H9 (cell line): Measurements from ENCODE around the gene REG3G. TPM values are rescaled to one million over a fixed set of nuclear protein-coding genes. Genes with fewer than 3 reads are reported as not detected.

ENCODE experiments used
- DNase-seq: peaks from one replicate; pipeline ENCODE4 v3.0.0-alpha.2; 2017
- H2AFZ ChIP-seq: one replicate; pipeline ENCODE4 v1.6.1; 2013; ENCODE audit warnings: mild to moderate bottlenecking, low read length, control low read depth, moderate library complexity
- H2AK5ac ChIP-seq: 2 replicates; pipeline ENCODE4 v1.6.1; 2013; ENCODE audit warnings: low read length, control low read depth, mixed read lengths; ENCODE audit not compliant: insufficient read length
- H2BK120ac ChIP-seq: one replicate; pipeline ENCODE4 v1.6.1; 2013; ENCODE audit warnings: low read depth, mild to moderate bottlenecking, low read length, control low read depth, inconsistent platforms; ENCODE audit not compliant: poor library complexity, severe bottlenecking
- H2BK12ac ChIP-seq: 2 replicates; pipeline ENCODE4 v1.6.1; 2013; ENCODE audit warnings: low read length, control low read depth, mixed read lengths, low read depth; ENCODE audit not compliant: insufficient read length
- H2BK15ac ChIP-seq: 2 replicates; pipeline ENCODE4 v1.6.1; 2013; ENCODE audit warnings: low read depth, low read length, control low read depth
- H2BK20ac ChIP-seq: one replicate; pipeline ENCODE4 v1.6.1; 2013; ENCODE audit warnings: low read depth, mild to moderate bottlenecking, low read length, control low read depth, inconsistent platforms; ENCODE audit not compliant: poor library complexity, severe bottlenecking
- H2BK5ac ChIP-seq: 2 replicates; pipeline ENCODE4 v1.6.1; 2013; ENCODE audit warnings: low read length, control low read depth, mixed read lengths; ENCODE audit not compliant: insufficient read length
- H3K14ac ChIP-seq: 2 replicates; pipeline ENCODE4 v1.6.1; 2013; ENCODE audit warnings: low read length, control low read depth; ENCODE audit not compliant: insufficient read depth
- H3K18ac ChIP-seq: 2 replicates; pipeline ENCODE4 v1.6.1; 2013; ENCODE audit warnings: low read depth, mild to moderate bottlenecking, mixed read lengths, low read length, control low read depth; ENCODE audit not compliant: insufficient read length
- H3K23ac ChIP-seq: 2 replicates; pipeline ENCODE4 v1.6.1; 2013; ENCODE audit warnings: low read length, control low read depth, mixed read lengths, low read depth; ENCODE audit not compliant: insufficient read length
- H3K23me2 ChIP-seq: 2 replicates; pipeline ENCODE4 v1.6.1; 2013; ENCODE audit warnings: low read depth, mild to moderate bottlenecking, mixed read lengths, low read length, control low read depth; ENCODE audit not compliant: insufficient read length, poor library complexity, severe bottlenecking
- H3K27ac ChIP-seq: 2 replicates; pipeline ENCODE4 v1.5.1; 2013; ENCODE audit warnings: low read length, control low read depth, mixed read lengths, low read depth; ENCODE audit not compliant: insufficient read length
- H3K27me3 ChIP-seq: 2 replicates; pipeline ENCODE4 v1.6.1; 2013; ENCODE audit warnings: low read length, control low read depth, inconsistent platforms; ENCODE audit not compliant: insufficient read depth
- H3K4ac ChIP-seq: 2 replicates; pipeline ENCODE4 v1.6.1; 2013; ENCODE audit warnings: low read depth, mild to moderate bottlenecking, control low read depth, inconsistent platforms, low read length, moderate library complexity
- H3K4me1 ChIP-seq: 2 replicates; pipeline ENCODE4 v1.6.1; 2013; ENCODE audit warnings: low read length, control low read depth, inconsistent platforms; ENCODE audit not compliant: insufficient read depth
- H3K4me2 ChIP-seq: 2 replicates; pipeline ENCODE4 v1.6.1; 2013; ENCODE audit warnings: low read length, control low read depth, mixed read lengths; ENCODE audit not compliant: insufficient read length, insufficient read depth
- H3K56ac ChIP-seq: 2 replicates; pipeline ENCODE4 v1.6.1; 2013; ENCODE audit warnings: low read depth, mild to moderate bottlenecking, mixed read lengths, low read length, control low read depth; ENCODE audit not compliant: insufficient read length
- H3K79me1 ChIP-seq: 2 replicates; pipeline ENCODE4 v1.6.1; 2013; ENCODE audit warnings: low read depth, mild to moderate bottlenecking, moderate library complexity, low read length, control low read depth, inconsistent platforms; ENCODE audit not compliant: insufficient read depth, poor library complexity, severe bottlenecking
- H3K79me2 ChIP-seq: 2 replicates; pipeline ENCODE4 v1.6.1; 2013; ENCODE audit warnings: low read length, control low read depth, inconsistent platforms; ENCODE audit not compliant: insufficient read depth
- H3K9ac ChIP-seq: 2 replicates; pipeline ENCODE4 v1.6.1; 2013; ENCODE audit warnings: low read length, control low read depth, mixed read lengths; ENCODE audit not compliant: insufficient read length; ENCODE audit errors: extremely low read depth
- H3K9me3 ChIP-seq: one replicate; pipeline ENCODE4 v1.6.1; 2013; ENCODE audit warnings: low read depth, low read length, inconsistent platforms; ENCODE audit not compliant: control insufficient read depth
- H3T11ph ChIP-seq: one replicate; pipeline ENCODE4 v1.6.1; 2013; ENCODE audit warnings: mild to moderate bottlenecking, low read length, control low read depth, inconsistent platforms
- H4K20me1 ChIP-seq: one replicate; pipeline ENCODE4 v1.6.1; 2013; ENCODE audit not compliant: control insufficient read depth, insufficient read length, insufficient read depth
- H4K5ac ChIP-seq: 2 replicates; pipeline ENCODE4 v1.6.1; 2013; ENCODE audit warnings: low read depth, mild to moderate bottlenecking, mixed read lengths, low read length, control low read depth; ENCODE audit not compliant: insufficient read length
- H4K8ac ChIP-seq: replicated peaks from 2 replicates; pipeline ENCODE4 v1.6.1; 2013; ENCODE audit warnings: low read length, control low read depth, mixed read lengths, low read depth; ENCODE audit not compliant: insufficient read length
- H4K91ac ChIP-seq: 2 replicates; pipeline ENCODE4 v1.6.1; 2013; ENCODE audit warnings: low read depth, mild to moderate bottlenecking, moderate library complexity, mixed read lengths, low read length, control low read depth; ENCODE audit not compliant: insufficient read length
- H3K27ac Mint-ChIP-seq, 3 experiments: 2 replicates in 2 of 3; 3 replicates in 1 of 3; pipeline ENCODE4 v1.8.0; 2020 to 2021; ENCODE audit warnings: mixed read lengths in 3 of 3, mild to moderate bottlenecking in 1 of 3, moderate library complexity in 1 of 3
- H3K27me3 Mint-ChIP-seq: 2 replicates; pipeline ENCODE4 v1.8.0; 2021; ENCODE audit warnings: low read depth, mild to moderate bottlenecking, moderate library complexity, mixed read lengths
- H3K36me3 Mint-ChIP-seq, 3 experiments: 2 replicates in 2 of 3; 3 replicates in 1 of 3; pipeline ENCODE4 v1.8.0; 2020 to 2021; ENCODE audit warnings: low read depth in 3 of 3, mixed read lengths in 3 of 3; ENCODE audit not compliant: insufficient read depth in 1 of 3
- H3K4me1 Mint-ChIP-seq, 2 experiments: 2 replicates each; pipeline ENCODE4 v1.8.0; 2020; ENCODE audit warnings: mixed read lengths in 2 of 2
- H3K4me3 Mint-ChIP-seq, 2 experiments: 2 replicates in 1 of 2; 3 replicates in 1 of 2; pipeline ENCODE4 v1.8.0; 2020 to 2021; ENCODE audit warnings: mild to moderate bottlenecking in 2 of 2, mixed read lengths in 2 of 2, moderate library complexity in 1 of 2
- H3K9me3 Mint-ChIP-seq, 2 experiments: 2 replicates in 1 of 2; 3 replicates in 1 of 2; pipeline ENCODE4 v1.8.0; 2020; ENCODE audit warnings: mild to moderate bottlenecking in 2 of 2, mixed read lengths in 2 of 2, moderate library complexity in 1 of 2
- CTCF ChIP-seq: fragments of 200-600 bp; sonication (generic); conservative IDR thresholded peaks from 3 replicates; pipeline ENCODE4 v1.8.0; 2021; ENCODE audit warnings: antibody characterized with exemption, mild to moderate bottlenecking
- WGBS: extraction: QIAGEN DNeasy Blood & Tissue Kit; methylation state at CpG from one replicate; pipeline ENCODE4 v1.1.7; 2013; ENCODE audit warnings: missing lambda C conversion rate, low lambda C conversion rate, mixed read lengths; ENCODE audit not compliant: insufficient read length; ENCODE audit errors: extremely low coverage; 5-methylcytosine and 5-hydroxymethylcytosine counted together
- total RNA-seq: library from RNA; stranded (reverse); gene quantifications from 2 replicates; pipeline ENCODE4 v1.2.1, GENCODE V29; 2021

REG3G gene
- total RNA-seq, 1 experiment from 2014 or later = not detected

- no peak overlapping the region for H2BK12ac ChIP-seq
Observed at GRCh38 chr2:78984386-78984785, 41.1 kb upstream of the REG3G start.

More at GRCh38 chr2:78984386-78984785, 41.1 kb upstream of the REG3G start:
- no peak overlapping the region for H3K27ac ChIP-seq
- H3K9ac ChIP-seq = no peak overlapping the region
- H3K23me2 ChIP-seq = no peaks in the 10 kb centered on the region
- H3K18ac ChIP-seq = no peak overlapping the region
- H3K27ac Mint-ChIP-seq = no peak overlapping the region
- no peak overlapping the region for H2BK120ac ChIP-seq
- no peak overlapping the region for H4K5ac ChIP-seq
- H2BK5ac ChIP-seq = no peak overlapping the region
- H3K56ac ChIP-seq = no peak overlapping the region
- H2BK15ac ChIP-seq = no peak overlapping the region
- H3T11ph ChIP-seq = no peak overlapping the region
- no peak overlapping the region for H3K4me3 Mint-ChIP-seq
- H3K4me2 ChIP-seq = no peak overlapping the region
- H3K4ac ChIP-seq = no peak overlapping the region
- no peak overlapping the region for H2AFZ ChIP-seq
- no peaks in the 10 kb centered on the region for H3K4me1 ChIP-seq
- no peaks in the 10 kb centered on the region for H4K20me1 ChIP-seq
- no peaks in the 10 kb centered on the region for H3K9me3 Mint-ChIP-seq
- H4K91ac ChIP-seq = no peak overlapping the region
- peaks cover 2% of the 10 kb centered on the region in 2 experiments; a peak in 3 of 4 replicates for H3K4me1 Mint-ChIP-seq
- no peaks in the 10 kb centered on the region for H3K79me2 ChIP-seq
- H3K9me3 ChIP-seq = no peaks in the 10 kb centered on the region
- no peak overlapping the region for H2AK5ac ChIP-seq
- WGBS = no CpG with 5 or more reads among the region's 7 CpGs
- no peak for TF ChIP-seq CTCF
- H3K27me3 ChIP-seq = no peaks in the 10 kb centered on the region
- no peak for DNase-seq
- H3K36me3 Mint-ChIP-seq = no peaks in the 10 kb centered on the region
- H2BK20ac ChIP-seq = no peak overlapping the region
- no peaks in the 10 kb centered on the region for H3K27me3 Mint-ChIP-seq
- no peak overlapping the region for H4K8ac ChIP-seq
- no peak overlapping the region for H3K23ac ChIP-seq
- H3K14ac ChIP-seq = no peak overlapping the region
- H3K79me1 ChIP-seq = no peaks in the 10 kb centered on the region
